ENCODE data around the gene TSPAN12.

TSPAN12 gene

GRCh38 chr7:120743128-120743527, 114.8 kb downstream of the TSPAN12 start:
- DNase-seq (ENCODE audit: low read depth in 3 of 3): no peak

DNA sequence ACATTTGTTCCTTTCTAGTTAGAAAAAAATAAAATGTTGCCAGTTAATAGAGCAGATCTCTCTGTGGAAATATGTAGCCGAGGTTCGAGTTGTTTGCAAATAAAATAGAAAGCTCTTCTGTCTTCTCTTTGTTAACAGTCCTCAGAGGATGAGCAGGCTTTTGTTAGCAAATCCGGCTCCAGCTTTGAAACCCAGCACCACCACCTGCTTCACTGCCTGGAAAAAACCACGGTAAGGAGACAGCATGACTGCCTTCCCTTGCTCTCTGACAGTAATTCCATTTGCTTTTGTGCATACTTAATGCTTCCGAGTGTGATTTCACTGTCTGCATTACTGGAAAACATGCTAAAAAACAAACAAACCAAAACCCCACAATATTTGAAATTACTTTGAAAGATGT, 115.6 kb downstream of the TSPAN12 start:
- DNase-seq (ENCODE audit: low read depth in 3 of 3): no peak

- DNase-seq (ENCODE audit: low read depth in 3 of 3): no peak
These were observed 116.4 kb downstream of the TSPAN12 start for GRCh38 chr7:120741371-120742042.

DNA sequence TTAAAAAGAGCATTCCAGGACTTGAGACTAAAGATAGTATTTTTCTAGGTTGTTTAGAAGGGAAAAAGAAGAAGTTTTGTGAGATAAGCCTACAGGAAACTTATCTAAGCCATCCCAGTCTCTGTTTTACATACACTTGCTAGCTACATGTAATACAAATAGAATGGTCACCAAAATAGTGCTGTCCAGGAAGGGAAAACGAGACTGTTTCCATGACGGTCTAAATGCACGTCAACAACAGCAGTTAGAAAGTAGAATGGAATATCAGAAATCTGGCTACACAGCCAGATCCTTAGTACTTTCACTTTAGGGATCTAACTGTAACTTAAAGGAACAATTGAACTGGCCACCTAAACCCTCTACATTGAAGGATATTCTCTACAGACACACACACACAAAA, 117.6 kb downstream of the TSPAN12 start:
- no peak for DNase-seq (ENCODE audit: low read depth in 3 of 3)

DNA sequence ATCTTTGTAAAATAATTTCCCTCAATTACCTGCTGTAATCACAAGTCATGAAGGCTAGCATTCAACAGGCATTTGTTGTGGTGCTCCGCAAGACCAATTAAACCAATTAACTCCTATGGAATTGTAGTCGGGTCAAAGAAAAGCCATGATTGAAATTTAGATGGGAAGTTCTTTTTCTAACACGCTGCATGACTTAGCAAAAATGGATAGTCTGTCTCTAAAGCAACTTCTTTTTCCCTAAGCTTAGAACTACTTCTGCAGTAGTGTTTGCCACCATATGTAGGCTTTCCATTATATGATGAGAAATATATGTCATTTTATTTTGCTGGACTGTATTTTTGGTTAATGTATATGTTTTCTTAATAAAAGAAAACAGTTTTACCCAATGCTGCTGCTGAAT, 119.1 kb downstream of the TSPAN12 start:
- no peak for DNase-seq (ENCODE audit: low read depth in 3 of 3)
